GM12873 (cell line): ENCODE data around the gene PIRT.

Experiments used
- TF ChIP-seq, protein P1 (sequence below): IDR thresholded peaks from 2 replicates; pipeline ENCODE4 v1.5.1; 2012; ENCODE audit warnings: low read depth, mild to moderate bottlenecking, moderate library complexity, low read length, control low read depth; ENCODE audit not compliant: insufficient read depth; ENCODE audit errors: missing control alignments

PIRT gene

DNA sequence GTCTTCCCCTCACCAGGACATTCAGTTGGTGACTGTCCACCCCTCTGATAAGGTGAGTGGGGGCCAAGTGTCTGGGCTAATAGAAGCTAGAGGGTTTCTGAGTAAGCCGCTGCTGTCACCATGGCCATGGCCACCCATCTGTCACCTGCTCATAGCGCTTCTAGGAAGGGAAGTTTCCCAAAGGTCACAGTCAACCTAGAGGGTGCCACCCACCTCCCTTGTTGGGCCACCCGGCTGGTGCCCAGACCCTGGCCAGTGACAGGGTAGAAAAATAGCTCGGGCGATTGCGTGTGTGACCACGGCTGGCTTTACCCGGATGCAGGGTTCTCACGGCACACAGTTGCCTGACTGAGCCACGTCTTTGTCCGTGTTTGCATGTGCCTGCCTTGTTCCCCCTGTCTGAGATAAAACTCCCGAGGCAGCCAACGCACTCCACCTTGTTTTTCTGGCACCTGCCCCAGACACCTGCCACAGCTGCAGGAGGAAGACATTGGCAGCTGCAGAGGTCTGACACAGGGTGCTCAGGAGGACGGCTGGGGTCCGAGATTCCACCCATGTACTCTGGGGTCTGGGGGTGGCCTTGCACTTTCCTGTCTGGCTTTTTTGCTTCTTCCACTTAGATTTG, 809 bp downstream of the PIRT start:
- TF ChIP-seq, protein P1, sequence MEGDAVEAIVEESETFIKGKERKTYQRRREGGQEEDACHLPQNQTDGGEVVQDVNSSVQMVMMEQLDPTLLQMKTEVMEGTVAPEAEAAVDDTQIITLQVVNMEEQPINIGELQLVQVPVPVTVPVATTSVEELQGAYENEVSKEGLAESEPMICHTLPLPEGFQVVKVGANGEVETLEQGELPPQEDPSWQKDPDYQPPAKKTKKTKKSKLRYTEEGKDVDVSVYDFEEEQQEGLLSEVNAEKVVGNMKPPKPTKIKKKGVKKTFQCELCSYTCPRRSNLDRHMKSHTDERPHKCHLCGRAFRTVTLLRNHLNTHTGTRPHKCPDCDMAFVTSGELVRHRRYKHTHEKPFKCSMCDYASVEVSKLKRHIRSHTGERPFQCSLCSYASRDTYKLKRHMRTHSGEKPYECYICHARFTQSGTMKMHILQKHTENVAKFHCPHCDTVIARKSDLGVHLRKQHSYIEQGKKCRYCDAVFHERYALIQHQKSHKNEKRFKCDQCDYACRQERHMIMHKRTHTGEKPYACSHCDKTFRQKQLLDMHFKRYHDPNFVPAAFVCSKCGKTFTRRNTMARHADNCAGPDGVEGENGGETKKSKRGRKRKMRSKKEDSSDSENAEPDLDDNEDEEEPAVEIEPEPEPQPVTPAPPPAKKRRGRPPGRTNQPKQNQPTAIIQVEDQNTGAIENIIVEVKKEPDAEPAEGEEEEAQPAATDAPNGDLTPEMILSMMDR: no peak

DNA sequence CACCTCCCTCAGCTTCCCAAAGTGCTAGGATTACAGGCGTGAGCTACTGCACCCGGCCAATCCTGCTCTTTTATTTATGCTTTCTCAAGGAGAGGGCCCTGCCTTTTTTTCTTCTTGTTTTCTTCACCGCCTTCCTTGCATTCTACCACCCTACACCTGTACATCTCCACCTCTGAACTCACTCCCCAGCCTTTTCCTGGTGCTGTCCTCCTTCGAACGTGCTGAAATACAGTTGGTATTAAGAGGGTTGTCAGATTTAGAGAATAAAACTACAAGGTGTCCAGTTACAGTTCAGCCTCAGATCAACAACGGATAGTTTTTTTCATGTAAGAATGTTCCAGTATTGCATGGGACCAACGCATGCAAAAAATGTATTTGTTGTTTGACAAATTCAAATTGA, 1.7 kb downstream of the PIRT start:
- TF ChIP-seq, protein P1: no peak

DNA sequence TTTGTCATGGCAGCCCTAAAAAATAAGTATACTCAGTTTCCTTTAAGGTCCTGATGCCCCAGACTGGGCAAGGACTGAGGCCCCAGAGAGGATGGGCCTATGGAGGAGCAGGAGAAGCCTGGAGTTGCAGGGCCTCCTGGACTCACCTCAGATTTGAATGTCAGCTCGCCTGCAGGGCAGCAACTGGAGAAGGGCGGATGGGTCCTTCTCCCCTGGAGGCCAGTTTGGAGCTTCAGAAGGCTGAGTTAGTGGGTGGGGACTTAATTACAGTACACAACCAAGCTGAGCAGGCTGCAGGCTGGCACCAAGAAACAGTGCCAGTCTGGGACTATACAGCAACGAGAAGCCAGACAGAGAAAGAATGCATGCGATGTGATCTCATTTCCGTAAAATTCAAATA, 6.2 kb downstream of the PIRT start:
- TF ChIP-seq, protein P1: no peak

DNA sequence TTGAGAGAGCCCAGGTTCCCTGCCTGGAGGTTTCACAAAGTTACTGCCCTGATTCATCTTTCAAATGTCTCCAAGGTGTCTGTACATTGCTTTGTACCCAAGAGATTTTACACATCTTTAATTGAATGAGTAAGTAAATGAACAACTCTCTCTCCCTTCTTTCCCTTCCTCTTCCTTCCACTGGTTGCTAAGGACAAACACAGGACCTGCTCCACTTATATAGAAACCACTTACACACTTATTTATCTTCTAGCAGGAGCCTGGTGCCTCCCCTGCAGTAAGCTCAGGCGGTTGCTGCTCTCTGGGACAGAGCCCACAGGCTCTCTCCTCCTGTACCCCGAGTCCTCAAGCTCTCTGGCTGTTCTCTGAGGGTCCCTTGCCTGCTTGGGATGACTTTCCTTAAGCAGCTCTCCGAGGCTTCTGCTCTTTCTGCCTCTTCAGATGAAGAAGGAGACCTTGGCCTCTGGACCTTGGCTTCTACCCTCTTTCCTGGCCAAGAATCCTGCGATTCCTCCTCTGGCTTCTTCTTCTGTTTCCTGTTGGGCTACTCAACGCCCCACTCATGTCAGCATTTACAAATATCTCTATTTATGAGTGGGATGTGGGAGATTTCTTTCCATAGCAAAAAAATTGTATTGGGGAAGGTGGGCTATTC, 9.9 kb downstream of the PIRT start:
- TF ChIP-seq, protein P1: no peak

DNA sequence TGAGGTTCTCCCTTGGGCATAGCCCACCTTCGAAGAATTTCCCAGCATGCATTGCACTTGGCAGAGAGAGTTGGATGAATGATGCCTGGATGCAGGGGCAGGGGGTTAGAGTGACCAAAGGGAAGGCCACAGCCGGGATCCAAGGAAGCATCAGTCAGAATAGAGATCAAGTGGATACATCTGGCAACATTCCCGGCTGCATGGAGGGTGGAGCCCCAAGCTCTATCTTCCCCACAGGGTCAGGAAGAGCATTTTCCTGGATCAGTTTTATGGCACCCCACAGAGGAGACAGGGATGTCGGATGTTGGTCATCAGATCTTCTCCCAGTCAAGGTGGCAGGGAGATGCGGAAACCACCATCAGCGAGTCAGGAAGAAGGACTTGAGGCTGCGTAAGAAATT, 13.0 kb downstream of the PIRT start:
- TF ChIP-seq, protein P1: no peak

DNA sequence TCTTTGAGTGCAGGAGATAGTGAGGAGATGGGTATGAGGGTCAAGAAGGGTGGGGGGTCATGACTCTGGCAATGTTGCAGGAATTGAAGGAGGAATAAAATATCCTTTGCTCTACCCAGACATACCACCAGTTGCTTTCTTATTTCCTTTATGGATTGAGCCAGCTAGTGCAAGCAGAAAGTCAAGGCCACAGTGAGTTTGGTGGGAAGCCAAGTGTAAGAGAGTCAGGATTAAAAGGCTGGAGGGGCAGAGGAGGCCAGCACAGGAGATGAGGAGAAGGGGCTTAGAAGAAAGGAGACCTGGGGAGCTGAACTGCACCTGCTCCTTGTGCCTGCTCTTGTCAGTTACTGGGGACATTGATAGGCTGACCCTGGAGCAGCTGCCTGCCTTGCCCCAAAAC, 16.1 kb downstream of the PIRT start:
- TF ChIP-seq, protein P1: no peak

DNA sequence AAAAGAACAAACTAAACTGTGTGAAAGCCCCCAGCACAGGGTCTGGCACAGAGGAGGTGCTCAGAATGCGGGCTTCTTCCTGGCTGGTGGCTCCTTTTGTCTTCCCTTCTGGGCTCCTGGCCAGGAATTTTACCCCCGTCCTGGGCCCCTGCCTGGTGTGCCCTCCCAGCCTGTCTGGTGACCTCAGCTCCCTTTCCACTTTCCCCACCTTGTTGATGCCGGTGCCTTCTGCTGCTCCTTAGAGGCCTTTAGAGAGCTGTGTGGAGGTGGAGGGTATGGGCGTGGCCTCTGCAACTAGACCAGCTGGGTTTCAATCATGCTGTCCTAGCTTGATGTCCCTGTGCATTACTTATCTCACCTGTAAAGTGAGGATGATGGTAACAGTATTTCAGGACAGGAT, 16.8 kb downstream of the PIRT start:
- TF ChIP-seq, protein P1: no peak
